GM19455 (cell line): Measurements from ENCODE around the gene TBX5.

Experiments used
- ATAC-seq: cut with Tn5 transposase; IDR thresholded peaks from one replicate; pipeline ENCODE4 v1.9.1; 2021; ENCODE audit not compliant: unreplicated experiment

The TBX5 gene

GRCh38 chr12:114405519-114406271 lies at the start of gene TBX5:
Gene TBX5, minus strand, starts transcription at chr12:114406144. Its CDS starts 2,246 bp downstream, at chr12:114403898.
- ATAC-seq, result no peak

GRCh38 chr12:114451657-114452056 lies 45.7 kb upstream of the TBX5 start:
- no peak for ATAC-seq

GRCh38 chr12:114450515-114451300 lies 44.8 kb upstream of the TBX5 start:
- ATAC-seq, result no peak

DNA sequence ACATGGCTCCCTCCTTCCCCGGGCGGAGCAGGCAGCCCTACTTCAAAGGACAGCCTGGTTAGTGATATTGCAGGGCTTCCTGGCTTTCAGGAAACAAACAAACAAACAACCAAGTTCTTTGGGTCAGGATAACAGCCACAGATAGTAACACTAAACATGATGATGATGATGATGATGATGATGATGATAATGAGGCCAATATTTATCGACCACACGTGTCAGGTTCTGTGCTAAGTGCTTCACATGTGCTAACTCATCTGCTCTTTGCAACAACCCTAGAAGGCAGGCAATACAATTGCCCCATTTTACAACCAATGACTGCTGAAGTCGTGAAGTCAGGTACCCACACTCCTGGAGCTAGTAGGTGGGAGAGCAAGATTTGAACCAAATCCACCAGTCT lies 44.1 kb upstream of the TBX5 start:
- no peak for ATAC-seq

GRCh38 chr12:114448618-114448933 lies 42.6 kb upstream of the TBX5 start:
- no peak for ATAC-seq

DNA sequence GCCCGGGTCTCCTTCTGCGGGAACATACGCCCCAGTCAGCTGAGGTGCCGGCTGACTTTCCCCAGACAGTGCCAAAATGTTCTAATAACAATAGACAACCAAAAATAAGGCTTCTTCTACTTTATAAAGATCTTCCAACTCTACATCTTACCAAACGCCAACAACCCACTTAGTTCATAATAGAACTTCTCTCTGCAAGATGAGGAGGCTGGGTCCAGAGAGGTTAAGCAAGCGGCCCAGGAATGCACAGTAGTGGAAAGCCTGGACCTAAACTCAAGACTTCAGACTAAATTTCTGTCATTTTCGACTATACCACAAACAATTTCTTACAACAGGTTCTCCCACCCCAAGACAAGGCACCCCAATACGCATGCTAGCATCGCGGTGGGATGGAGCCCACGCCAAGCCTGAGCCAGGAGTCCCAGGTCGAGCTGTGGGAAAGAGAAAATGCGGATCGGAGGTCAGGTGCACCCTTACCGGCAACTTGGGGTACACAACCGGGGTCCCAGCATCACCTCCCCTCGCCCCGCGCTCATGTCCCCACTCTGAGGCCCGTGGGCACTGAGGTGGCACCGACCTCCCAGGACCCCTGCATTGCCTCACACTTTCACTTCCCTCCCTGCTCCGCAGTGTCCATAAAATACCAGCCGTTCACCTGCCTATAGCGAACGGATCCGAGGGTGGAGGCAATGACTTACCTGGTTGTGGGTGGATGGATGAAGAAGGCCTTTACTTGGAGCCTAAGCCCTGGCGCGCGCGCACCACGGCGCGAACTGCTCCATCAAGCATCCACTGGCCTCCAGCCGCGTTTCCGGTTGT lies 42.1 kb upstream of the TBX5 start:
- ATAC-seq, result no peak

DNA sequence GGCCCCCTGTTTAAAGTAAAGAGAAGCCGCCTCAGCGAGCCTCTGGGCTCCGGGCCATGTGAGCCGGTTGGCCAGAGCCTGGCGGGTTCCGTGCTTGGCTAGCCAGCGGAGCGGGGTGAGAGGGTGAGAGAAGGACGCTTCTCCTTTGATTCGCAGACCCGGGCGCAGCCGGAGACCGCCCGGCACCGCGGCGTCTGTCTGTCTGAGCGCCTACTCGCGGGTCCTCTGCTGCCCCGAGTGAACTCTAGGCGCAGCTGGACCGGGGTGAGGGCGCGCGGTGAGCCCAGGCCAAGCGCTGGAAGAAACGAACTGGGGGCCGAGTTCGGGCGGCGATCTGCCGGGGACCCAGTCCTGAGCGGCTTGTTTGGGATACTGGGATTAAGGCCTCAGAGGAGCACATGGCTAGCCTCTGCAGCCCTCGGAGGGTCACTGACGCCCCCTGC lies 41.4 kb upstream of the TBX5 start:
- ATAC-seq, result no peak

DNA sequence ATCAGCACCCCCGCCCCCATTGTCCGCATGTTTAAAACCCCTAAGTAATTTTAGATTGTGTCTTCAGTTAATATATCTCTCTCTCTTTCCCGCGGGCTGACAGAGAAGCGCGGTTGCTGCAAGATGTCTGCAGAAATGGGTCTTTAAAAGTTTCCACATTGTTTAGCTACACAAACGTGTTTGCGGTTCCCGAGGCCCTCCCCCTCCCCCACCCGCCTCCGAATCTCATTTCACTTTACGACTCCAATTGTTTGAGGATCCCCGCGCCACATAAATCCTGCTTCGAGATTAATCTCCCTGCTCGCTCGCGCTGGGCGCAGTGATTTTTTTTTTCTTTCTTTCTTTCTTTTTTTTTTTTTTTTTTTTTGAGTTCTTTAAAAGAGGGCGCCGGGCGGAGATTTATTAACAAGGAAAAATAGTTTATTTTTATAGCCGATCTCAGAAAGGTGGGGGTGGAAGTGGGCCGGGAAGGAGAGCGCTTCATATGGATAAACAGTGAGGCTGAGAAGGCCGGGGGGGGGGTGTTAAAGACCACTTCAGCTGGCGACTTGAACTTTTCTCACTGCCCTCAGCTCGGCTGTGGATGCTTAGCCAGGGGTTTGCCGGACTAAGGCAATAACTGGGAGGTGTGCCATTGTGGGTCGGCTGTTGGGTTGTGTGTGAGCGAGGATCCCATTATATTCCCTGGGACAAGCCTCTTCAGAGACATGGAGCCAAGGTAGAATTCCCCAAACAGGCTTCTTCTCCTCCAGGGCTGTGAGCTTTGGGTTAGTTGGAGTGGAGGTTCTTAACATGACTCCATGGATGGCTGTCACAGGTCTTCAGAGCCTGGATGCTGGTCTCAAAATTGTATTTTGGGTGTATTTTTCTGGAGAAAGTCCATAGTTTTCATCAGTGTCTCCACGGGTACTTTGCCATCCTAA lies 39.7 kb upstream of the TBX5 start:
- no peak for ATAC-seq

- ATAC-seq, result no peak
Measured at GRCh38 chr12:114444422-114445279, 38.7 kb upstream of the TBX5 start.

DNA sequence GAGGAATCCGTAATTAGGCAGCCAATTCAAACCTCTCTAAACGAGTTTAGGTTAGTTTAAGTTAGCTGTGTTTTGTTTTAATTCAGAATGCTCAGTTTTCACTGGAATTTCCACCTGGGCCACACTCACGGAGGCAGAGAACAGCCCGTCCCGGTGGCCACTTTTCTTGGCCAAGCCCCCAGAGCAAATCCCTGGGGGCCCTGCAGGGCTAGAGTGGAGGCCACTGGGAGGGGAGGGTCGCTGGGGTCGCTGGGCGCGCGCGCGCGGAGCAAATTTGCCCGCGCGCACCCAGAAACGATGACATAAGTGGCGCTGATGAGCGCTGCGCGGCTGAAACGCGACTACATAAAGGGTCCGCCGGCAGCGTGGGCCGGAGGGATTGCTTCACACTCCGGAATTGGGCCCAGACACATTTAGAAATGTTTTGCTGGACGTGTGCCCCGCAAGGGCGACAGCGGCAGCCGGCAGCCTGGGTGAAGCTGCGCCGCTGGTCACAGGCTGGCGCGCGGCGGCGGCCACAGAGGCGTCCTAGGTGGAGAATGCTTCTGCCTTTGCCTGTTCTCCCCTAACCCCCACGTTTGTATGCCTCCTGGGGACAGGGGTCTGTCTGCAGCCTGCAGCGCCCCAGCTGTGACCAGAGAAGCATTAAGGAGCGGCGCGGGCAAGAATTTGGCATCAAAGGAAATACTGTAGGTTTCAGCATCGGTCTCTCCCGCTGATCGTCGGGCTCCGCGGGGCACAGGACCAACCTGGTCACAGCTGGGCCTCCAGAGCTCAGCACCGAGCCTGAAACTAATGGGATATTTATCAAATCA lies 37.9 kb upstream of the TBX5 start:
- no peak for ATAC-seq

- ATAC-seq, result no peak
Measured at GRCh38 chr12:114442578-114442977, 36.6 kb upstream of the TBX5 start.

DNA sequence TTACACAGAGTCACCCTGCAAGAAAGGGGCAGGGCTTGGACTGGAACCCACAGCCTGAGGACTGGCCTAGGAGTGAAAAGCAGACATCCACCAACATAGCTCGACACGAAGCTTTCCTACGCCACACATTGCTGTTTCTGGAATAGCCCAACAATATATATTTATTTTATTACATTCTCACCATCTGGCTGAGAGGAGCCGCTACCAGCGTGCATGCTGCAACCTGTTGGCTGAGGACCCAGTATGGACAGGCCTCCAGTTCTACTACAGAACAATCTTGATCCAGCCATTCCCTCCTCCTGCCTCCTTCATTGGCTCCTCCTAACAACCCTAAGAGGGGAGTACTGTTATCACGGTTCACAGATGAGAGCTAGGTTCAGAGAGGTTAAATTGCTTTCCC lies 35.6 kb upstream of the TBX5 start:
- no peak for ATAC-seq

- no peak for ATAC-seq
Measured at GRCh38 chr12:114441039-114441383, 35.1 kb upstream of the TBX5 start.

- ATAC-seq, result no peak
Measured at GRCh38 chr12:114440270-114441038, 34.5 kb upstream of the TBX5 start.

- ATAC-seq, result no peak
Measured at GRCh38 chr12:114439817-114440216, 33.9 kb upstream of the TBX5 start.

DNA sequence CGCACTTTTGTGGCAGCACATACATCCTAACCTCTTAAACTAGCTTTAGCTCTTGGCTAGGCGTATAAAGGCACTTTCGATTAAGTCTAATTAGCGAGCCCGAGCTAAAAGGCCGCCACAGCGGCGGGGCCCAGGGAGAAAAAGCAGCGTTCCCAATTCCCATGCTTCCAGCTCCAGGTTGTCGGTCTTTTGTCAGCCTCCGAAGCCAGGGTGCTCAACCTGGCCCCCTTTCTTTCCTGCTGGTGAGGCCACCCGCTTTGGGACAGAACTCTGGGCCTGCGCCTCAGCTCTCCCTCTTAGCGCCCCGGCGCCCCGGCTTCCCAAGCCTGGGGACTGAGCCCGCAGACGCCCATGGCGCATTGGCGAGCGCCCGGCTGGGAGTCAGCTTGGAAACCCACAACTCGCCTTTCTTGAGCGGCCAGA lies 33.3 kb upstream of the TBX5 start:
- ATAC-seq, result no peak

GRCh38 chr12:114438635-114439256 lies 32.8 kb upstream of the TBX5 start:
- no peak for ATAC-seq

- no peak for ATAC-seq
Measured at GRCh38 chr12:114434341-114434740, 28.4 kb upstream of the TBX5 start.
